DMS153 treated with DMSO at 0.1 percent for 48 hours (cell line): Measurements from ENCODE around the gene OR5M10.
"Not testable (repeated sequence)": the region's sequence is repeated elsewhere in the genome, so short reads cannot be mapped to it uniquely, and the experiment has no call there.

Source experiments
- DNase-seq: peaks from one replicate; lab custom pipeline; 2025; ENCODE audit not compliant: unreplicated experiment; lab: John Stamatoyannopoulos, UW

The OR5M10 gene

GRCh38 chr11:56577621-56578020, at the start of gene OR5M10:
TSS of gene OR5M10 (minus strand) at chr11:56577721. CDS start at chr11:56577721, 0 bp downstream.
- DNase-seq: no peak

GRCh38 chr11:56625946-56626345, 48.4 kb upstream of the OR5M10 start:
- DNase-seq: no peak

GRCh38 chr11:56624661-56625110, 47.2 kb upstream of the OR5M10 start:
- DNase-seq: peak; percentile 31

- DNase-seq: no peak
Measured at GRCh38 chr11:56611174-56611573, 33.7 kb upstream of the OR5M10 start.

GRCh38 chr11:56592088-56592717, 14.7 kb upstream of the OR5M10 start:
- not testable (repeated sequence) for DNase-seq

- no peak for DNase-seq
Measured at GRCh38 chr11:56558574-56558973, 18.9 kb downstream of the OR5M10 start.

- DNase-seq: not testable (repeated sequence)
Measured at GRCh38 chr11:56554691-56555090, 22.8 kb downstream of the OR5M10 start.

- no peak for DNase-seq
Measured at GRCh38 chr11:56545531-56545930, 32.0 kb downstream of the OR5M10 start.

GRCh38 chr11:56543739-56544138, 33.8 kb downstream of the OR5M10 start:
- DNase-seq: no peak

GRCh38 chr11:56543157-56543556, 34.4 kb downstream of the OR5M10 start, which contains the start of gene OR5M11:
TSS of gene OR5M11 (minus strand) at chr11:56543257. CDS start at chr11:56543257, 0 bp downstream.
- no peak for DNase-seq

- DNase-seq: no peak
Measured at GRCh38 chr11:56533054-56533740, 44.3 kb downstream of the OR5M10 start.

GRCh38 chr11:56531856-56532255, 45.7 kb downstream of the OR5M10 start:
- no peak for DNase-seq
